HepG2 (cell line): Measurements from ENCODE around the gene MAT2A. TPM values are rescaled to one million over a fixed set of nuclear protein-coding genes. Genes with fewer than 3 reads are reported as not detected.

Source experiments
- ATF1 ChIP-seq: IDR thresholded peaks from 2 replicates; pipeline ENCODE4 v1.6.1; 2016; ENCODE audit warnings: mild to moderate bottlenecking, control low read depth
- ATF4 ChIP-seq, 2 experiments: fragments of 450-650 bp in 1 of 2; sonication (generic) in 1 of 2; formaldehyde crosslinking; IDR thresholded peaks; 2 replicates each; pipeline versions ENCODE4 v1.5.0 to v1.8.0; 2020 to 2022; ENCODE audit warnings: mild to moderate bottlenecking in 1 of 2, missing genetic modification reagents in 1 of 2
- ATRX ChIP-seq: sonication (generic); formaldehyde crosslinking; IDR thresholded peaks from 2 replicates; pipeline ENCODE4 v1.4.0; 2020; ENCODE audit warnings: missing genetic modification reagents, borderline replicate concordance
- EZH2 ChIP-seq: conservative IDR thresholded peaks from 2 replicates; pipeline ENCODE4 v1.6.1; 2012; ENCODE audit warnings: mild to moderate bottlenecking, low read depth, low read length, moderate library complexity
- FUBP1 ChIP-seq: sonication (generic); formaldehyde crosslinking; IDR thresholded peaks from 2 replicates; pipeline ENCODE4 v1.5.1; 2020; ENCODE audit warnings: missing genetic modification reagents, mild to moderate bottlenecking, borderline replicate concordance
- HDAC1 ChIP-seq: sonication (generic); formaldehyde crosslinking; IDR thresholded peaks from 2 replicates; pipeline ENCODE4 v1.5.1; 2020; ENCODE audit warnings: mild to moderate bottlenecking, missing genetic modification reagents
- MLX ChIP-seq: IDR thresholded peaks from 2 replicates; pipeline ENCODE4 v1.6.1; 2016
- POGK ChIP-seq: sonication (generic); formaldehyde crosslinking; conservative IDR thresholded peaks from 2 replicates; pipeline ENCODE4 v1.8.0; 2022; ENCODE audit warnings: mild to moderate bottlenecking, moderate library complexity, missing genetic modification reagents
- ZNF260 ChIP-seq: sonication (generic); formaldehyde crosslinking; IDR thresholded peaks from 2 replicates; pipeline ENCODE4 v1.4.0; 2020; ENCODE audit warnings: missing genetic modification reagents, low read depth, mild to moderate bottlenecking, borderline replicate concordance
- ZNF326 ChIP-seq: sonication (generic); formaldehyde crosslinking; IDR thresholded peaks from 2 replicates; pipeline ENCODE4 v1.4.0; 2020; ENCODE audit warnings: missing genetic modification reagents, borderline replicate concordance
- ZNF383 ChIP-seq: sonication (generic); formaldehyde crosslinking; IDR thresholded peaks from 2 replicates; pipeline ENCODE4 v1.4.0; 2020; ENCODE audit warnings: missing genetic modification reagents, mild to moderate bottlenecking, borderline replicate concordance
- ZNF678 ChIP-seq: sonication (generic); formaldehyde crosslinking; IDR thresholded peaks from 2 replicates; pipeline ENCODE4 v1.4.0; 2020; ENCODE audit warnings: mild to moderate bottlenecking, missing genetic modification reagents
- ZNF724P ChIP-seq: sonication (generic); formaldehyde crosslinking; IDR thresholded peaks from 2 replicates; pipeline ENCODE4 v1.8.0; 2022; ENCODE audit warnings: missing genetic modification reagents, borderline replicate concordance
- polyA plus RNA-seq, 8 experiments: library from polyadenylated mRNA; depleted of rRNA in 3 of 8; stranded (reverse) in 7 of 8; unstranded in 1 of 8; fragments of >200 nt; fragmentation: Illumina TruSeq in 4 of 8; extraction: Trizol in 4 of 8; gene quantifications; 2 replicates each; pipeline versions ENCODE4 v1.2.1 to v1.2.3, GENCODE V29; 2011 to 2016; ENCODE audit warnings: low read depth in 4 of 8, missing spikeins in 1 of 8, mixed read lengths in 1 of 8; ENCODE audit not compliant: insufficient read depth in 1 of 8
- total RNA-seq, 5 experiments: library from RNA; depleted of rRNA; stranded (reverse); fragments of >200 nt; fragmentation: Illumina TruSeq; extraction: Trizol; gene quantifications; 2 replicates each; pipeline ENCODE4 v1.2.3, GENCODE V29; 2016; ENCODE audit warnings: low read depth in 1 of 5
- TF ChIP-seq, protein P1 (sequence below): sonication (generic); formaldehyde crosslinking; IDR thresholded peaks from 2 replicates; pipeline ENCODE4 v1.5.0; 2020; ENCODE audit warnings: mild to moderate bottlenecking, missing genetic modification reagents, borderline replicate concordance

MAT2A gene
- total and polyA plus RNA-seq, 2 of the 13 experiments (the other 11 are each of a cell fraction or from before 2014, with no cell fraction given): 155 to 331 TPM

- TF ChIP-seq ATF4 (CRISPR knock-in tag; IDR thresholded peaks at IDR 0.05): peak in 1 of 2 experiments; percentile 3; a peak in 1 of 4 replicates
- TF ChIP-seq MLX (CRISPR knock-in tag): no peak
- TF ChIP-seq ZNF383: no peak
- peak; percentile 51 for TF ChIP-seq HDAC1 (CRISPR knock-in tag)
- TF ChIP-seq FUBP1 (CRISPR knock-in tag): no peak
- TF ChIP-seq ZNF724P (CRISPR knock-in tag): no peak
- TF ChIP-seq ZNF326: no peak
- no peak for TF ChIP-seq ATRX (CRISPR knock-in tag)
- TF ChIP-seq ZNF678: no peak
- TF ChIP-seq, protein P1, sequence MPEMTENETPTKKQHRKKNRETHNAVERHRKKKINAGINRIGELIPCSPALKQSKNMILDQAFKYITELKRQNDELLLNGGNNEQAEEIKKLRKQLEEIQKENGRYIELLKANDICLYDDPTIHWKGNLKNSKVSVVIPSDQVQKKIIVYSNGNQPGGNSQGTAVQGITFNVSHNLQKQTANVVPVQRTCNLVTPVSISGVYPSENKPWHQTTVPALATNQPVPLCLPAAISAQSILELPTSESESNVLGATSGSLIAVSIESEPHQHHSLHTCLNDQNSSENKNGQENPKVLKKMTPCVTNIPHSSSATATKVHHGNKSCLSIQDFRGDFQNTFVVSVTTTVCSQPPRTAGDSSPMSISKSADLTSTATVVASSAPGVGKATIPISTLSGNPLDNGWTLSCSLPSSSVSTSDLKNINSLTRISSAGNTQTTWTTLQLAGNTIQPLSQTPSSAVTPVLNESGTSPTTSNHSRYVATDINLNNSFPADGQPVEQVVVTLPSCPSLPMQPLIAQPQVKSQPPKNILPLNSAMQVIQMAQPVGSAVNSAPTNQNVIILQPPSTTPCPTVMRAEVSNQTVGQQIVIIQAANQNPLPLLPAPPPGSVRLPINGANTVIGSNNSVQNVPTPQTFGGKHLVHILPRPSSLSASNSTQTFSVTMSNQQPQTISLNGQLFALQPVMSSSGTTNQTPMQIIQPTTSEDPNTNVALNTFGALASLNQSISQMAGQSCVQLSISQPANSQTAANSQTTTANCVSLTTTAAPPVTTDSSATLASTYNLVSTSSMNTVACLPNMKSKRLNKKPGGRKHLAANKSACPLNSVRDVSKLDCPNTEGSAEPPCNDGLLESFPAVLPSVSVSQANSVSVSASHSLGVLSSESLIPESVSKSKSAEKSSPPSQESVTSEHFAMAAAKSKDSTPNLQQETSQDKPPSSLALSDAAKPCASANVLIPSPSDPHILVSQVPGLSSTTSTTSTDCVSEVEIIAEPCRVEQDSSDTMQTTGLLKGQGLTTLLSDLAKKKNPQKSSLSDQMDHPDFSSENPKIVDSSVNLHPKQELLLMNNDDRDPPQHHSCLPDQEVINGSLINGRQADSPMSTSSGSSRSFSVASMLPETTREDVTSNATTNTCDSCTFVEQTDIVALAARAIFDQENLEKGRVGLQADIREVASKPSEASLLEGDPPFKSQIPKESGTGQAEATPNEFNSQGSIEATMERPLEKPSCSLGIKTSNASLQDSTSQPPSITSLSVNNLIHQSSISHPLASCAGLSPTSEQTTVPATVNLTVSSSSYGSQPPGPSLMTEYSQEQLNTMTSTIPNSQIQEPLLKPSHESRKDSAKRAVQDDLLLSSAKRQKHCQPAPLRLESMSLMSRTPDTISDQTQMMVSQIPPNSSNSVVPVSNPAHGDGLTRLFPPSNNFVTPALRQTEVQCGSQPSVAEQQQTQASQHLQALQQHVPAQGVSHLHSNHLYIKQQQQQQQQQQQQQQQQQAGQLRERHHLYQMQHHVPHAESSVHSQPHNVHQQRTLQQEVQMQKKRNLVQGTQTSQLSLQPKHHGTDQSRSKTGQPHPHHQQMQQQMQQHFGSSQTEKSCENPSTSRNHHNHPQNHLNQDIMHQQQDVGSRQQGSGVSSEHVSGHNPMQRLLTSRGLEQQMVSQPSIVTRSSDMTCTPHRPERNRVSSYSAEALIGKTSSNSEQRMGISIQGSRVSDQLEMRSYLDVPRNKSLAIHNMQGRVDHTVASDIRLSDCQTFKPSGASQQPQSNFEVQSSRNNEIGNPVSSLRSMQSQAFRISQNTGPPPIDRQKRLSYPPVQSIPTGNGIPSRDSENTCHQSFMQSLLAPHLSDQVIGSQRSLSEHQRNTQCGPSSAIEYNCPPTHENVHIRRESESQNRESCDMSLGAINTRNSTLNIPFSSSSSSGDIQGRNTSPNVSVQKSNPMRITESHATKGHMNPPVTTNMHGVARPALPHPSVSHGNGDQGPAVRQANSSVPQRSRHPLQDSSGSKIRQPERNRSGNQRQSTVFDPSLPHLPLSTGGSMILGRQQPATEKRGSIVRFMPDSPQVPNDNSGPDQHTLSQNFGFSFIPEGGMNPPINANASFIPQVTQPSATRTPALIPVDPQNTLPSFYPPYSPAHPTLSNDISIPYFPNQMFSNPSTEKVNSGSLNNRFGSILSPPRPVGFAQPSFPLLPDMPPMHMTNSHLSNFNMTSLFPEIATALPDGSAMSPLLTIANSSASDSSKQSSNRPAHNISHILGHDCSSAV (CRISPR knock-in tag): no peak
- TF ChIP-seq ATF1 (CRISPR knock-in tag): no peak
- no peak for TF ChIP-seq EZH2
- no peak; the same call in 1 of the 2 replicates for TF ChIP-seq POGK
- no peak for TF ChIP-seq ZNF260 (CRISPR knock-in tag)
Observed at GRCh38 chr2:85537600-85538506, 1.1 kb upstream of the MAT2A start (continued).
